Dermis blood vessel endothelial cell (primary cell): Measurements from ENCODE around the gene RTL10. TPM values are rescaled to one million over a fixed set of nuclear protein-coding genes. Genes with fewer than 3 reads are reported as not detected.

ENCODE experiments used
- DNase-seq: peaks from one replicate; pipeline ENCODE4 v3.0.0; 2010
- total RNA-seq: library from RNA; depleted of rRNA; stranded (reverse); fragments of >200 nt; gene quantifications from 2 replicates; pipeline ENCODE4 v1.2.3, GENCODE V29; 2014

The RTL10 gene
- total RNA-seq, 1 donor from 2014 or later = 28.1 TPM

DNA sequence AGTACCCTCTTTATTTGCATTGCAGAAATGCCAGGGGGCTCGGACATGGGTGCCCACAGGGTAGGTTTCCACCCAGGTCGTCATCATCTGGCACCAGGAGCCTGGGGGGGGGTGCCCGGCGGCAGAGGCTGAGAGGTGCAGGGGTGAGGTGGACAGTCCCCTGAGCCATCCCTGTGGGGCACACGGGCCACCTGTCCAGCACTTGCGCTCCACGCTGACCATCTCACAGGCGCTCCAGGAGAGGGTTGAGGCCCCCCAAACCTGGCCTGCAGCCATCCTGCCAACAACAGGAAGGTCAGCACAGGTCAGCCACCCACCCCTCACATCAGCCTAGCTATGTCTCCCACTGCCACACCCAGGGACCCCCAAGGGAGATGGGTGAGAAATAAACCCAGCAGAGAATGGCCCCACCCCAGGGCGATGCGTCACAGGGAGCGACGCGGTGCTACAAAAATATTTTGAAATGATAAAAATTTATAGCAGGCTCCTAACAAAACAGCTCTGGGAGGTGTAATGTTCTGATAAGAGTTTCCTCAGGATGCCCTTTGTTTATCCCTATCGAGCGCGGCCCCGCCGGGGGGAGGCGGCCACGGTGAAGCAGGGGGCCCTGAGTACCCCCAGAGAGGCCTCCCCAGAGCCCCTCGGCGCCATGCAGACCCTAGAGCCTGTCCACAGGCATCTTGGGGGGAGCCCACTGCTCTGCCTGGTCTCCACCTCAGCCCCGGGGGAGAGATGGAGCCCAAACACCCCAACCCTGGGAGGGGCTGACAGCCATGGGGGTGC is 21.0 kb upstream of the RTL10 start:
- DNase-seq = no peak

DNA sequence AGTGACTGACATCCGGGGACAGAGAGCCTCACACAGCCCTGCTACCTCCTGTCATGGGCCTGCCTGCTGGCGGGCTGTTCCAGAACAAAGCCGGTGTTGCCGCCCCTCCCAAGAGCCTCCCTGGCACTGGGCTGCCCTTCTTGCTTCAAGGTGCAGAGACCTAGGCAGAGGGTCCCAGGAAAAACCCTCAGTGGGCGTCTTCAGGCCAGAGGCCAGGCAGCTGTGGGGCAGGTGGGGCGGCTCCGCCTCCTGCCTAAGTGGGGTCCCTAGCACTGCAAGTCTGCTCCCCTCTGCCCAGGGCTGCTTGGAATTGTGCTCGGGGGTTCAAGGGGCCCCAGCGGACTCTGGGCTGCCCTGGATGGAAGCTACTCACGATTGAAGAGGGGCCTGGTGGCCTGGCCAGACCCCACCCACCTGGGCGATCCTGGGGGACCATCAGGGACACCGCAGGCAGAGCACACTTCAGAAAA is 20.4 kb upstream of the RTL10 start:
- no peak for DNase-seq

DNA sequence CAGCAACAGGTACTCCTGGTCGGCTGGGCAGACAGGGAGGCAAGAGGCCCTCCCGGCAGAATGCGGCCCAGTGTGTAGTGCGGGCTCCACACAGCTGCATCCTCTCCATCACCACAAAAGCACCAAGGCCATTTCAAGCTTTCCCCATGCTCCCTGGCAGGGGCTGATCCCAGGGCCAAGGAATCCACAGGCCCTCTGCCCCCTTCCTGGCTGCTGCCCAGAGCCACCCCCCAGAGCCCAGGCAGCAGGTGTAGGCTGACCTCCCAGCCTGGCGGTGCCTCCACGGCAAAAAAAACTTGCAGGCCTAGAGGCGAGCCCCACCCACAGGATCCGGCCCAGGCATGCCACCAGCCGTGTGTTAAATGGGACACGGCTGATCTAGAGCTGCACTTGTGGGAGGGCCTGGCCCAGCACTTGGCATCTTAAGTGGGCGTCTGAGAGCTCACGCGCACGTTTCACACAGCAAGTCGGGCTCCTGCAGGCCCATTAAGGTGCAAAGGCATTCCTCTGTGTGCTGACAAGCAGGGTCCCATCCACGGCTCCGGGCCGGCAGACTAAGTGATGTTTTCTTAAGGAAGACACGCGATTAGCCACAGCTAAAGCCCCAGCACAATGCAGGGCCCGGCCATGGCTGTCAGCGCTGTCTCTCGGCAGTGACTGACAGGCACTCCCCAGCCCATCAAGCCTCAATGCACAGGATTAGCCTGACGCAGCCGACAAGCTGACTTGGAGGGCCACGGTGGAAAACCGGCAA is 19.8 kb upstream of the RTL10 start:
- DNase-seq = peak; percentile 64

DNA sequence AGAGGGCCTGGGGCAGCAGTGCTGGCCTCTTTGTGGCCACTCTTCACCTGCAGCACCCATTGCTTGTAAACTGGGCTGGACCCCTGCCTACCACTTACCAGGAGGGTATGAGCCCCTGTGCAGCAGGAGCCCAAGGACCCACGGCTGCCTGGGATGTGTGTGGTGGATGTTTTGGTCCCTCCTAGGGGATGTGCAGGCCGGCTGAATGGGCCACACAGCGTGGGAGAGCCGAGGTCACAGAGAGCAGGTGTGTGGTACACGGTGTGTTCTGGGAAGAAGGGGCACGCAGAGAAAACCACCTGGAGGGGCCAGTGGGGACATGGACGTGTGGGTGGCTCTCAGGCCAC is 19.3 kb upstream of the RTL10 start:
- DNase-seq = peak; percentile 8

DNA sequence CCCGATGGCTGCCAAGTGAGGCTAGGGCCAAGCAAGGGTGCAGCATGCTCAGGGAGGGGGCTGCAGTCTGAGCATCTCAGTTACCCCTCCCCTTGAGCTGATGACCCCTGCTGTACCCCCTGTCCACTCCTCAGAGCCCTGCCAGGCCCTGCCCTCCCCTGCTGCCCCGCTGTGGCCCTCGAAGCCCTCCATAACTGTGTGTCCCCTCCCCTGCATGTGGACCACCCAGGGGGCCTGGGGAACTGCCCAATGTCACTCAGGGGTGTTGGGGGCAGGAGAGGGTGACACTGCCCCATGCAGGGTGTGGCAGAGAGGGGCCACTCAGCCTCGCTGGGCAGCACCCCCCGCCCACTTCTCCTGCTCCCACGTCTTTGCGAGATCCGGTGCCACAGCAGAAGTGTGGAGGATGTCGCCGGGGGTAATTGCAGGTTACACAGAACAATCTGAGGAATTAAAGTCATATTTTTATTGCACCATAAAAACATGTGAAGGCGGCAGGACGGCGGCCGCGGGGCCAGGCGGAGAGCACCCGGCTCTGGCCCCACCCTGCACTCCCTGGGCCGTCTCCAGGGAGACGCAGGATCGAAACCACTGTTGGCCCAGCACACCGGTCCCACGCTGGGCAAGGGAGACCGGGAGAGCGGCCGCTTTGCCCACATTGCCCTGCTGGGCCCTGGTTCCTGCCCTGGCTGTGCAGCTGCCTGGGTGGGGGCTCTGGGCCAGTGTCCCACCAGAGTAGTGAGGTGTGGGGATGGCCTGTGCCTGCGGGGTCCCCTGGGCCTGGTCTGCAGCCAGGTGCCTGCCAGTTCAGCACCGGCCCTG is 18.7 kb upstream of the RTL10 start:
- peak; percentile 24 for DNase-seq

DNA sequence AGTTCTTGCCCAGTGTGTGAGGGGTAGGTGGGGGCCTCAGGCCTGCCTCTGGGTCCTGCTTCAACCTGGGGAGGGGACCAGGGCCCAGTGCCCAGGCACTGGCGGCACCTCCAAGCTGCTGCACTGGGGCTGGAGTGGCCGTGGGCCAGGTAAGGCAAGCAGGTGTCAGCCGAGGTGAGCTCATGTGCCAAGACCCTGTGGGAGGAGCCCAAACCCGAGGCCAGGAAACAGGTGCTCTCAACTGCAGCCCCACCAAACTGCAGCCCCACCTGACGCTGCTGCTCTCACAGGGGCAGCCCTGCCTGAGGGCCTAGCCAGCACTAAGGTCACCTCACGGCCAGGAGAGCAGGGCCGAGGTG is 18.1 kb upstream of the RTL10 start:
- DNase-seq = no peak

DNA sequence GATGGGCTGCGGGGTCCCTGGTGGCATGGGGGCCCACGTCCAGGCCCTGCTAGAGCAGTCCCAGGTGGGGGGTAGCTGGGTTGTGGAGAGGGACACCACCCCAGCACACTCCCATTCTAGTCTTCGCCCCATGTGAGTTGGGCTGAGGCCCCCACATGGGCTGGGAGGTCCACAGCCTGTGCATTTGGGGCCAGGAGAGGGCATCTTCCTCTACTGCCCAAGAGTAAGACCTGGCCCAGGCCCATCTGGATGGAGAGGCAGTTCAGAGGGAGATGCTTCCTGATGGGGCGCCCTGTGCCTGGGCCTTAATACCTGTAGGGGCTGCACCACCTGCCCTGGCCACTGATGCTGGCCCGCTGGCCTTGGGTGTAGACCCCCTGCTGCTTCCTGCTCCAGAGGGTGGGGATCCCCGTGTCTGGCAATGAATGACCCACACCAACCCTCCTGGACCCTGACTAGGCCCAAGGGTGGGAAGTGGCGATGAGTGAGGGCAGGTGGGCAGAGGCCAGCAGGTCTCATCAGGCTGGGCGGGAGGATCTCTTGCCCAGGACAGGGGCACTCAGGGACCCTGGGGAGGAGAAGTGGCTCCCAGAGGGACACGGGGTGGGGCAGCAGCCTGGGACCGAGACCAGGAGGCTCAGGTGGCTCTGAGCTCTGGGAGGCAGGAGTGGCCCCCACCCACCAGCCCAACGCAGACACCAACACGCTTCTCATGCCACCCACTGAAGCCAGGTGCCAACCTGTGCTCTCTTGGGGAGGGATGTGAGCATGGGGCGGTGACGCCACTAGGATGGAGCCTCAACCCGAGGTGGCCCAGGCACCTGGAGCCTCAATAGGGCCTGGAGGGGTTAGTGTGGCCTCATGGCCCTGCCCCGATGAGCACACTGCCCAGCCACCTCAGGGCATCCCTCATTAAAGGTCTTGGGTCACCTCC is 17.4 kb upstream of the RTL10 start:
- DNase-seq = no peak

- DNase-seq = no peak
These were observed 16.6 kb upstream of the RTL10 start for GRCh38 chr22:19871023-19871844.

DNA sequence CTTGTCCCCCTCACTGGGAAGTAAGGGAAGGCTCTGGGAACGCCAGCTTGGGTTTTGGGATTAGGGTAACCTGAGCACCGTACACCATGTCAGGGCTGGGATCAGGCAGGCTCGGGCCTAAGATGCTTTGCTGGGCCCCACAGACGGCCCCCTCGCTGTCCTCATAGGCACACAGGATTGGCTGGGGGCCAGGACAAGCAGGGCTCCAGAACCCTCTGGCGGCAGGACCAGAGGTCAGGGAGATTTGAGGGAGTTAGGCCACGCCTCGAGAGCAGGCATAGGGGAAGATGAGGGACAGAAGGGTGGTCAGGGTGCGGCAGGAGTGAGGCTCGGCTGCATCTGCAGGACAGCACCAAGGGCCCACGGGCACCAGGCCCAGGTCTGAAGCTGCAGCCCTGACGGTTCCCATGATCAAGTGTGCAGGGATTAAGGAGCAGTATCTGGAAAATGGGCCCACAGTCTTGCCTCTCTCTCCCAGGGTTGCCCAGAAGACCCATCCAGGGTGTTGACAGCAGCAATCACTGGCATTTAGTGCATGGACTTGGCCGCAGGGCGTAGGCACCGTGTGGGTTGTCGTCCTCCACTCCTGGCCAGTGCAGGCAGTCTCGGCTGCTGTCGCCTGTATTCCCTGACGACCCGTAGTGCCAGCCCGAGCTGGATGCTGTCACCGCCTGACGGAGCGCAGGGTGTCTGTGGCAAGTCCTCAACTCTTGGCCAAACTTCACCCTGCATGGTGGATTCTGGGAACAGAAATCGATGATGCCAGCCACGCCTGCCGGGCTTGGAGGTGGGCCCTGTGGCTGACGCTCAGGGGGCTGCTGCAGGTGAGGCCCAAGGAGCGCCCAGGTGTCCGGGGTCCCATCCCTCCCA is 15.7 kb upstream of the RTL10 start:
- DNase-seq = no peak

DNA sequence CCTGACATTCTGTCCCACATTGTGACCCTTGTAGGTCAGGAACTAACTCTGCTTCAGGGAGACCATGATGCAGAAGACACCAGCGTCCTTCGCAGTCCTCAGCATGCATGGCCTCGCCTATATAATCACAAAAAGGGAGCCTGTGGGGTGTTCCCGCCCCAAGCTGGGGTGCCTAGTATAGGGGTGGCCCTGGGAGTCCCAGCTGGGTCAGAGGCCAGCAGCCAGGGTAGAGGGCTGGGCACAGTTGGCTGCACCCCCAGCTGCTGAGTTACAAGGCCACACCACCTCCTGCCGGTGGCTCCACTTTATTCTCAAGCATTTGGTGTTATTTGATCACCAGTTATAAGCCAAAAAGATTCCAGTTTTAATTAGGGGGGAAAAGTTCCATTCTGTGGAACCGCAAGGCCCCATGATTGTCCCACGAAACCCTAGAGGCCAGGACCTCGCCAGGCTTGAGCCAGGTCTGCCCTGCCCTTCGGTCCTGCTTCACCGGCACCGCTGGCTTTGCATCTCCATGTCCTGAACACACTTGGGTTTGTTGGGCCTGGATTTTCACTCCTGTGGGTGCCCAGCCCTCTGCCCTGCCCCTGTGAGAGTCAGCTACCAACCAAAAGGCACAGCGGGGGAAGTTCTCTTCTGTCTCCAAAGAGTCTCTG is 15.0 kb upstream of the RTL10 start:
- no peak for DNase-seq

DNA sequence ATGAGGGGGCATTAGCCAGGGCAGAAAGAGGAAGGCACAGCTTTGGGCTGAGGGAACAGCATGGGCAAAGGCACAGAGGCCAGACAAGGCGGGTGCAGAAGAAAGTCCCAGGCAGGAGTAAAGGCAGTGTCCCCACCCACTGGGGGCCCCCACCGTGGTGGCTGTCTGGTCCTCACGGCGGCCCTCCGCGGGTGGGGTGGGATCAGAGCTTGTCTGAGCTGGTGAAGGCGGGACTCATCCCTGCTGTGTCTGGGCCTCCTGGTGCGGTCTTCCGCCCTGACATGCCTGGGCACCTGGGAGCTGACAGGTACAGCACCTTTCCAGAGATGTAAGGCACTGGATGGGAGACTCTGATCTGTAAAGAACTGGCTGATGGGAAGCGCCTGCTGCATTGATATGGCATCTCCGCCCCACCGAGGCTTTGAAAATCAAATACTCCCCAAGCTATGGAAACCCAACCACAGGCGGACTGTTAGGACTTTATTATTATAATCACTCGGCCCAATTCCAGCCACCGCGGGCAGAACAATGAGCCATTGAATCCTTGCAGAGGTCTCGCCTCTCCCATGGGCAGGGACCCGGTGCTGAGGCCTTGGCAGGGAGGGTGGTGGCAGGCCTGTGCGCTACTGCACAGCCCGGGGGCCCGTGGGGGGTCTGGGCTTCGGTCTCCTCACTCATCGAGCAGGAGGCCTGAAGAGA is 14.2 kb upstream of the RTL10 start:
- no peak for DNase-seq

- DNase-seq = no peak
These were observed 13.7 kb upstream of the RTL10 start for GRCh38 chr22:19868333-19868732.

GRCh38 chr22:19867617-19868016 is 12.9 kb upstream of the RTL10 start:
- DNase-seq = no peak

GRCh38 chr22:19866665-19867009 is 12.0 kb upstream of the RTL10 start:
- DNase-seq = no peak

GRCh38 chr22:19865141-19865829 is 10.6 kb upstream of the RTL10 start:
- no peak for DNase-seq

DNA sequence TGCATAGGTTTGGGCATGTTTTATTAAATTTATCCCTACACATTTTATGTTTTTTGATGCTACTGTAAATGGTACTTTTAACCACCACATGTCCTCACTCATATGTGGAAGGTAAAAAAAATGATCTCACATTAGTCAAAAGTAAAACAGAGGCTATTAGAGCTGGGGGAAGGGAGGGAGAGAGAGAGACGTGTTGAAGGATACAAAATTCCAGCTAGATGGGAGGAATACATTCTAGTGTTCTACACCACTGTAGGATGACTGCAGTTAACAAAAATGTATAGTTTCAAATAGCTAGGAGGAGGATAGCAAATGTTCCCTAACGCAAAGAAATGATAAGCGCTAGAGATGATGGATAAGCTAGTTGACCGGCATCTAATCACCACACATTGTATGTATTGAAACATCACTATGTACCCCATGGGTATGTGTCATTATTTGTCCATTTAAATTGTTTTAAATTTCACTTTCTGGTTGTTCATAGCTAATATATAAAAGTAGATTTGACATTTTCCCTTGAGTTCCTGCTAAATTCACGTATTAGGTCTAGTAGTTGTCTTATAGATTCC is 9.9 kb upstream of the RTL10 start:
- no peak for DNase-seq

GRCh38 chr22:19863571-19863970 is 8.9 kb upstream of the RTL10 start:
- no peak for DNase-seq

GRCh38 chr22:19862619-19863246 is 8.1 kb upstream of the RTL10 start:
- no peak for DNase-seq
